GM13976 (cell line): ENCODE data around the gene KRT85.

Source experiments
- DNase-seq: peaks from one replicate; pipeline ENCODE4 v3.0.0; 2012; ENCODE audit warnings: low spot score
- CTCF ChIP-seq: IDR thresholded peaks from 2 replicates; pipeline ENCODE4 v1.5.1; 2012; ENCODE audit warnings: borderline replicate concordance, mild to moderate bottlenecking; ENCODE audit not compliant: insufficient read depth; ENCODE audit errors: extremely low read depth, missing control alignments, control extremely low read depth
- in situ Hi-C: fragments of 300-500 bp; cut with MboI; formaldehyde crosslinking; loops from one replicate; pipeline ENCODE4 v1.12.0; 2022; ENCODE audit warnings: low sequenced_read_pairs, mixed read lengths, inconsistent platforms; ENCODE audit not compliant: unreplicated experiment

KRT85 gene

DNA sequence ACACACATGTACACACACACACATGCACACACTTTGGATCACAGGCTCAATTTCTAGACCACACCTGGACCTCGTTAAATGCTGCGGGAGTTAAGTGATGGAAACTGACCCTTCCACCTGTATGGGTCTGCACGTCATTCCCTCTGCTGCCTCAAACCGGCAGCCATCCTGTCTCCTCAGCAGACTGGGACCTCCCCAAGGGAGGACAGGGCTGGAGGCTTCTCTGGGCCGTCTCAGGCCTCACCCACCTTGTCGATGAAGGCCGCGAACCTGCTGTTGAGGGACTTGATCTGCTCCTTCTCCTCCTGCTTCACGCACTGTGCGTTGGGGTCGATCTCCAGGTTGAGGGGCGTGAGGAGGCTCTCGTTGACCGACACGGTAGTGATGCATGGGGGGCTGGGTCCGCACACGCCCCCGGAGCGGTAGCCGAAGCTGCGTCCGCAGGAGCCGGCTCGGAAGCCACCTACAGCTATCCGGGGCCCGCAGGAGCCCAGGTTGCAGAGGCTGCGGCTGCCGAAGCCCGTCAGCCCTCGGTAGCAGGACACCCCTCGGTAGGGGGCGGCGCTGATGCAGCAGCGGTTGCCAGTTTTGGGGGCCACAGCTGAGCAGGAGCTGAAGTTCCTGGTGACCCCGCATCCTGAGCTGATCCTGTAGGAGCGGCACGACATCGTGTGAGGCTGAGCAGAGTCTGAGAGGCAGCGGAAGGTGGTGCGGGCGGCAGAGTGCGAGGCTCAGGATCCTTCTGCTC is at the start of gene KRT85:
TSS of gene KRT85 (minus strand) at position 744 of the 748 bp plus-strand sequence. CDS start at position 668, 76 bp downstream.
- no peak for TF ChIP-seq CTCF
- DNase-seq: no peak
- in situ Hi-C loops: no loop called here

DNA sequence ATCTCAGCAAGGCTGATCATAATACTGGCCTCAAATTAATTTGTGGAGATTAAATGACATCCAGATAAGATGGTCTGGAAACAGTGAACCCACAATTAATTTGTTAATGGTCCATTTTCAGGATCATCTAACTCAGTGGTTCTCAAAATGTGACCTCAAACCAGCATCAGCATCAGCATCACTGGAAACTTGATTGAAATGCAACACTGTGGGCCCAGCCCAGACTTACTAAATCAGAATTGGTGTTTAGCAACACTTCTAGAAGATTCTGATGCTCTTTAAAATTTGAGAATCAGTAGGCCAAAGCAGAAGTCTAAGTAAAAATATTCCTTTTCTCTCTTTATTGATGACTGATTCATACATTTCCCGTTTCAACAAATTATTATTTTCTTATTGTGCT is 49.5 kb upstream of the KRT85 start:
- TF ChIP-seq CTCF: no peak
- no peak for DNase-seq
- in situ Hi-C loops: no loop called here

DNA sequence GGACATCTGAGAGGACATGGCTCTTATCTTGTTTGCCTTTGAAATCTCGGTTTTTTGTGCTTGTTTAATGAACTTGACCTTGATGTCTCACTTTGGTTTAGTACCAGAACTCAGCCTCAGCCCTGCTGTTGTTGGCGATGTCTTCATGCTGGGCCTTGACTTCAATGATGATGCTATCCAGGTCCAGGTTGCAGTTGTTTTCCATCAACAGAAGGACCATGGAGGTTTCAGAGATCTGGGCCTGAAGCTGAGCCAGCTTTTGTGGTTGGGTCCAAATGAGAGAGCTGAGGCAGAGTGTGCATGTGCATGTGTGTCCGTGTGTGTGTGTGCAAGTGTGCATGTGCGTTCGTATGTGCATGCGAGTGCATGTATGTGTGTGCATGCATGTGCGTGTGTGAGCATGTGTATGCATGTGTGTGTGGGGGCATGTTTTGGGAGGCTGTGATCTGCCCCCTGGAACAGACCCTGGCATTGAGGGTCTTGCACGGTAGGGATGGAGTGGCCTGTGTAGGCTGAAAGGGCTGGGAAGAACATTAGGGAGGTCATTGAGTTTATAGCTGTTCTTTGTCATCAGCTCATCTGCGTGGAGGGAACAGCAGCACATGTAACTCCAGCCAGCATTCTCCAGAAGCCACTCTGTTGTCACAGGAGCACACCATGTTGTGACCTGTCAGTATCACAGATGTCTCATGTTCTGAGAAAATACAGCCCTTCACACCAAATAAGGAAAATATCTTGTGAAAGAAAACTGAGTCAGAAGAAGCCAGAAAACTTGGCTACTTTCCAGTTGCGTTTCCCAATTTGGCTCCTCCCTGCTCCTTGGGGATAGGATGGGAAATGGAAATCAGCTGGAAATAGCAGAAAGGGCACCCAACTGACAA is 48.8 kb upstream of the KRT85 start:
- no peak for DNase-seq
- in situ Hi-C loops: no loop called here
- no peak for TF ChIP-seq CTCF

GRCh38 chr12:52414936-52415335 is 47.7 kb upstream of the KRT85 start:
- TF ChIP-seq CTCF: no peak
- no peak for DNase-seq
- in situ Hi-C loops: no loop called here

DNA sequence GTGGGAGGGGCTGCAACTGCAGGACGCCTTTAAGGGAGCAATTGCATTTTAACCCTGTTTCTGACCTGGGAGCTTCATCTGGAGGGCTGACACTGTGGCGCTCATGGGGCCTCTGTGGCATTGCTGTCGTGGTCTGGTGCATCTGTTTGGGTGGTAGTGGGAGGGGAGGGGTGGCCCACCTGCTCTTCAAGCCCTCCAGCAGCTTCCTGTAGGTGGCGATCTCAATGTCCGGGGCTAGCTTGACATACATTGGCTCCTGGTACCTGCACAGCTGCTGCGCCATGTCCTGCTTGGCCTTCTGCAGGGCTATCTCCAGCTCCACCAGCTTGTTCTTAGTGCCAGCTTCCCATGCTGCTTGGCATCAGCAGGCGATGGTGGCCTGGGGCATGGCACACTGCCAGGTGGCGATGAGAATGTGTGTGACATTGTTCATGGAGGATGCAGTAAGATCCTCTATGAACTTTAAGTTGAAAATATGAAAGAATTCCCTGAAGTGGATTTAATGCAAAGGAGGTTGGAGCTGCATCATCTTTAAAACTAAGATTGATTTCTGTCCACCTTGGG is 46.6 kb upstream of the KRT85 start:
- no peak for DNase-seq
- in situ Hi-C loops: no loop called here

More for the DNA sequence above, 46.6 kb upstream of the KRT85 start:
- TF ChIP-seq CTCF: no peak
